Measurements from ENCODE around the gene ZNF385A. TPM values are rescaled to one million over a fixed set of nuclear protein-coding genes. Genes with fewer than 3 reads are reported as not detected.

The ZNF385A gene
- total and polyA plus RNA-seq, 9 of the 15 experiments (the other 6 are each of a cell fraction or from before 2014, with no cell fraction given): 1.0 to 111 (median 7.7) TPM

DNA sequence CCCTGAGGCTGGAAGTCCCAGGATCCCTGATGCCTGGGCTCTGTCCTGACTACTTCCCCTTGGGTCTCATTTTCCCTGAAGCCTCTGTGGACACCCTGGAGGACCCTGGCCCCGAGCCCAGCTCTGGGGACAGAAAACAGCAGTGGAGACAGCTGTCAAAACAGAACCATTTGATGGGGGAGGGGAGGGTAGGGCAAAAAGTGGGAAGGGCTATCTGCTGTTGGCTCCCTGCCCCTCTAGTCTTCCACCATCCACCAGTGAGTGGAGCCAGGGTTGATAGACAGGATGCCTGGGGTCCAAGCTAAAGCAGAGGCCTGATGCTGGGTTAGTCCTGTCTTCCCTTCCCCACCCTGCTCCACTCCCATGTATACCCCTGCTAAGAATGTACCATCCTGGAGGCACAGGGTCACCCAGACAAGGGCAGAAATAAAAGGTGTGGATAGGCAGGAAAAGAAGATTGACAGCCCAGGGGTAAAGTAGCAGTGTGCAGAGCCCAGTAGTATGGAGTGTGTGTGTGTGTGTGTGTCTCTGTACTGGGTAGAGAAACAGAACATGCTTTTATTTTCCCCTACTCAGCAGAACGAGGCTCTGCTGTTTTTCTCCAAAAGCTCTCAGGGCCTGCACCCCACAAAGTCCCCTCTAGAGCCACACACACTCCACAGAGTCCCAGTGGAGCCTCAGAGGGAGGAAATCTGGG lies 9.8 kb downstream of the ZNF385A start (continued):
- TF ChIP-seq, protein P1, sequence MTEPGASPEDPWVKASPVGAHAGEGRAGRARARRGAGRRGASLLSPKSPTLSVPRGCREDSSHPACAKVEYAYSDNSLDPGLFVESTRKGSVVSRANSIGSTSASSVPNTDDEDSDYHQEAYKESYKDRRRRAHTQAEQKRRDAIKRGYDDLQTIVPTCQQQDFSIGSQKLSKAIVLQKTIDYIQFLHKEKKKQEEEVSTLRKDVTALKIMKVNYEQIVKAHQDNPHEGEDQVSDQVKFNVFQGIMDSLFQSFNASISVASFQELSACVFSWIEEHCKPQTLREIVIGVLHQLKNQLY (CRISPR knock-in tag; conservative IDR thresholded peaks at IDR 0.05): no peak
- no peak for TF ChIP-seq CREM (IDR thresholded peaks at IDR 0.05; ENCODE audit: low read depth)
- TF ChIP-seq C11orf30 (IDR thresholded peaks at IDR 0.05; ENCODE audit: low read depth): peak; percentile 65
- TF ChIP-seq ZNF316 (IDR thresholded peaks at IDR 0.05): peak; percentile 71
- no peak for TF ChIP-seq BACH1 (tag; IDR thresholded peaks at IDR 0.05)
- TF ChIP-seq L3MBTL2 (IDR thresholded peaks at IDR 0.05): no peak
- no peak for TF ChIP-seq SMARCA5 (IDR thresholded peaks at IDR 0.05)
- TF ChIP-seq, protein P2, sequence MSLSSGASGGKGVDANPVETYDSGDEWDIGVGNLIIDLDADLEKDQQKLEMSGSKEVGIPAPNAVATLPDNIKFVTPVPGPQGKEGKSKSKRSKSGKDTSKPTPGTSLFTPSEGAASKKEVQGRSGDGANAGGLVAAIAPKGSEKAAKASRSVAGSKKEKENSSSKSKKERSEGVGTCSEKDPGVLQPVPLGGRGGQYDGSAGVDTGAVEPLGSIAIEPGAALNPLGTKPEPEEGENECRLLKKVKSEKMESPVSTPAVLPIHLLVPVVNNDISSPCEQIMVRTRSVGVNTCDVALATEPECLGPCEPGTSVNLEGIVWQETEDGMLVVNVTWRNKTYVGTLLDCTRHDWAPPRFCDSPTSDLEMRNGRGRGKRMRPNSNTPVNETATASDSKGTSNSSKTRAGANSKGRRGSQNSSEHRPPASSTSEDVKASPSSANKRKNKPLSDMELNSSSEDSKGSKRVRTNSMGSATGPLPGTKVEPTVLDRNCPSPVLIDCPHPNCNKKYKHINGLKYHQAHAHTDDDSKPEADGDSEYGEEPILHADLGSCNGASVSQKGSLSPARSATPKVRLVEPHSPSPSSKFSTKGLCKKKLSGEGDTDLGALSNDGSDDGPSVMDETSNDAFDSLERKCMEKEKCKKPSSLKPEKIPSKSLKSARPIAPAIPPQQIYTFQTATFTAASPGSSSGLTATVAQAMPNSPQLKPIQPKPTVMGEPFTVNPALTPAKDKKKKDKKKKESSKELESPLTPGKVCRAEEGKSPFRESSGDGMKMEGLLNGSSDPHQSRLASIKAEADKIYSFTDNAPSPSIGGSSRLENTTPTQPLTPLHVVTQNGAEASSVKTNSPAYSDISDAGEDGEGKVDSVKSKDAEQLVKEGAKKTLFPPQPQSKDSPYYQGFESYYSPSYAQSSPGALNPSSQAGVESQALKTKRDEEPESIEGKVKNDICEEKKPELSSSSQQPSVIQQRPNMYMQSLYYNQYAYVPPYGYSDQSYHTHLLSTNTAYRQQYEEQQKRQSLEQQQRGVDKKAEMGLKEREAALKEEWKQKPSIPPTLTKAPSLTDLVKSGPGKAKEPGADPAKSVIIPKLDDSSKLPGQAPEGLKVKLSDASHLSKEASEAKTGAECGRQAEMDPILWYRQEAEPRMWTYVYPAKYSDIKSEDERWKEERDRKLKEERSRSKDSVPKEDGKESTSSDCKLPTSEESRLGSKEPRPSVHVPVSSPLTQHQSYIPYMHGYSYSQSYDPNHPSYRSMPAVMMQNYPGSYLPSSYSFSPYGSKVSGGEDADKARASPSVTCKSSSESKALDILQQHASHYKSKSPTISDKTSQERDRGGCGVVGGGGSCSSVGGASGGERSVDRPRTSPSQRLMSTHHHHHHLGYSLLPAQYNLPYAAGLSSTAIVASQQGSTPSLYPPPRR (CRISPR knock-in tag; IDR thresholded peaks at IDR 0.05; ENCODE audit: borderline replicate concordance): no peak
- no peak for TF ChIP-seq JUN (IDR thresholded peaks at IDR 0.05; ENCODE audit: borderline replicate concordance, low read depth, low read length)
- TF ChIP-seq JUN (CRISPR knock-in tag; IDR thresholded peaks at IDR 0.05; ENCODE audit: borderline replicate concordance): no peak
- TF ChIP-seq, protein P3, sequence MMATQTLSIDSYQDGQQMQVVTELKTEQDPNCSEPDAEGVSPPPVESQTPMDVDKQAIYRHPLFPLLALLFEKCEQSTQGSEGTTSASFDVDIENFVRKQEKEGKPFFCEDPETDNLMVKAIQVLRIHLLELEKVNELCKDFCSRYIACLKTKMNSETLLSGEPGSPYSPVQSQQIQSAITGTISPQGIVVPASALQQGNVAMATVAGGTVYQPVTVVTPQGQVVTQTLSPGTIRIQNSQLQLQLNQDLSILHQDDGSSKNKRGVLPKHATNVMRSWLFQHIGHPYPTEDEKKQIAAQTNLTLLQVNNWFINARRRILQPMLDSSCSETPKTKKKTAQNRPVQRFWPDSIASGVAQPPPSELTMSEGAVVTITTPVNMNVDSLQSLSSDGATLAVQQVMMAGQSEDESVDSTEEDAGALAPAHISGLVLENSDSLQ (IDR thresholded peaks at IDR 0.05): peak; percentile 73
- no peak for TF ChIP-seq ZBTB1 (CRISPR knock-in tag; IDR thresholded peaks at IDR 0.05; ENCODE audit: borderline replicate concordance, low read depth)
- TF ChIP-seq, protein P4, sequence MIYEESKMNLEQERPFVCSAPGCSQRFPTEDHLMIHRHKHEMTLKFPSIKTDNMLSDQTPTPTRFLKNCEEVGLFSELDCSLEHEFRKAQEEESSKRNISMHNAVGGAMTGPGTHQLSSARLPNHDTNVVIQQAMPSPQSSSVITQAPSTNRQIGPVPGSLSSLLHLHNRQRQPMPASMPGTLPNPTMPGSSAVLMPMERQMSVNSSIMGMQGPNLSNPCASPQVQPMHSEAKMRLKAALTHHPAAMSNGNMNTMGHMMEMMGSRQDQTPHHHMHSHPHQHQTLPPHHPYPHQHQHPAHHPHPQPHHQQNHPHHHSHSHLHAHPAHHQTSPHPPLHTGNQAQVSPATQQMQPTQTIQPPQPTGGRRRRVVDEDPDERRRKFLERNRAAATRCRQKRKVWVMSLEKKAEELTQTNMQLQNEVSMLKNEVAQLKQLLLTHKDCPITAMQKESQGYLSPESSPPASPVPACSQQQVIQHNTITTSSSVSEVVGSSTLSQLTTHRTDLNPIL (CRISPR knock-in tag; IDR thresholded peaks at IDR 0.05): no peak
- no peak for TF ChIP-seq ZNF507 (tag; conservative IDR thresholded peaks at IDR 0.05)
- no peak for TF ChIP-seq SRSF3 (IDR thresholded peaks at IDR 0.05; ENCODE audit: insufficient read depth, low read length)
- TF ChIP-seq RAD51 (IDR thresholded peaks at IDR 0.05; ENCODE audit: borderline replicate concordance, low read depth): no peak
- no peak for TF ChIP-seq ZNF41 (CRISPR knock-in tag; conservative IDR thresholded peaks at IDR 0.05)
- no peak for TF ChIP-seq NCOR1 (IDR thresholded peaks at IDR 0.05)
- TF ChIP-seq ZNF778 (CRISPR knock-in tag; IDR thresholded peaks at IDR 0.05): no peak
- TF ChIP-seq ZNF134 (CRISPR knock-in tag; conservative IDR thresholded peaks at IDR 0.05): no peak
- no peak for TF ChIP-seq SMARCB1 (IDR thresholded peaks at IDR 0.05; ENCODE audit: insufficient read length, low read depth)
- no peak for TF ChIP-seq CXXC5 (CRISPR knock-in tag; IDR thresholded peaks at IDR 0.05)
- TF ChIP-seq MAFG (tag; conservative IDR thresholded peaks at IDR 0.05): peak; percentile 37; the same call in 1 of the 2 replicates
